ENCODE results near the gene MMRN2. TPM values are rescaled to one million over a fixed set of nuclear protein-coding genes. Genes with fewer than 3 reads are reported as not detected.
"Not testable (repeated sequence)": the region's sequence is repeated elsewhere in the genome, so short reads cannot be mapped to it uniquely, and the experiment has no call there.

Gene MMRN2
- total and polyA plus RNA-seq, 7 donors, result 12.0 to 29.0 (median 16.4) TPM

DNA sequence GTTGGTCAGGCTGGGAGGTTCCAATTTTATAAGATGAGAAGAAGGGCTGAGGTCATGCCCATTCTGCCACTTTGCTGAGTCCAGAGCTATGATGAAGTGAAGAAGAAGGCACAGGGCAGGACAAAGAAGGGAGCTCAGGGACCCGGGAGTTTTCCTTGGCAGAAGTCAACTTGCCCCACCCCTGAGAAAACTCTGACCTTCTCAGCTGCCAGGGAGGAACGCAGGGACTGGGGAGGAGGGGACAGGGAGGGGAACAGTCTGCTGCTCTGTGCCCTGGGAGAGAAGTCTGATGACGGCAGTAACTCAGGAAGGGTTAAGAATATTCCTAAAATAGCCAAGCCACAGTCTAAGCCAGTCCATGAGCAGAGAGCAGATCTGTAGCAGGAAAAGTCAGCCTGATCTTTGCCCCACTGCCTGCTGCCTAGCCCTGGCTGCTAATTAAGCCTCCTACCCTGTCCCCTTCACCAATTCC, 22.6 kb upstream of the MMRN2 start:
- DNase-seq, result peak in 1 of 2 donors; percentile 81
- Histone ChIP-seq H3K36me3 (ENCODE audit: insufficient read depth in 1 of 2, low read depth in 1 of 2) (no peaks in the 10 kb centered on the region), H3K27me3 (ENCODE audit: insufficient read depth in 3 of 3, low read length in 2 of 3) (no peaks in the 10 kb centered on the region), H3K9me3 (no peaks in the 10 kb centered on the region), H3K4me3 (peak overlapping the region; percentile 5), H3K4me1 (peaks cover 39% of the 10 kb centered on the region), H3K27ac (peak overlapping the region; percentile 86)
- WGBS, 3 donors, result 0 to 6% (median 4%) methylated on average over 3 of the region's 3 CpGs
- TF ChIP-seq, protein P1, sequence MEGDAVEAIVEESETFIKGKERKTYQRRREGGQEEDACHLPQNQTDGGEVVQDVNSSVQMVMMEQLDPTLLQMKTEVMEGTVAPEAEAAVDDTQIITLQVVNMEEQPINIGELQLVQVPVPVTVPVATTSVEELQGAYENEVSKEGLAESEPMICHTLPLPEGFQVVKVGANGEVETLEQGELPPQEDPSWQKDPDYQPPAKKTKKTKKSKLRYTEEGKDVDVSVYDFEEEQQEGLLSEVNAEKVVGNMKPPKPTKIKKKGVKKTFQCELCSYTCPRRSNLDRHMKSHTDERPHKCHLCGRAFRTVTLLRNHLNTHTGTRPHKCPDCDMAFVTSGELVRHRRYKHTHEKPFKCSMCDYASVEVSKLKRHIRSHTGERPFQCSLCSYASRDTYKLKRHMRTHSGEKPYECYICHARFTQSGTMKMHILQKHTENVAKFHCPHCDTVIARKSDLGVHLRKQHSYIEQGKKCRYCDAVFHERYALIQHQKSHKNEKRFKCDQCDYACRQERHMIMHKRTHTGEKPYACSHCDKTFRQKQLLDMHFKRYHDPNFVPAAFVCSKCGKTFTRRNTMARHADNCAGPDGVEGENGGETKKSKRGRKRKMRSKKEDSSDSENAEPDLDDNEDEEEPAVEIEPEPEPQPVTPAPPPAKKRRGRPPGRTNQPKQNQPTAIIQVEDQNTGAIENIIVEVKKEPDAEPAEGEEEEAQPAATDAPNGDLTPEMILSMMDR (IDR thresholded peaks at IDR 0.05), result no peak
- intact Hi-C loops (cut with DNase I), result loop anchor here (10.0 kb wide), 1 partner anchor 115 kb away; the partner anchor contains the start of genes GLUD1 (in 2 of the 2) and SHLD2 (in 2 of the 2)
- ATAC-seq, result peak; percentile 86 to 91 (median 88)

DNA sequence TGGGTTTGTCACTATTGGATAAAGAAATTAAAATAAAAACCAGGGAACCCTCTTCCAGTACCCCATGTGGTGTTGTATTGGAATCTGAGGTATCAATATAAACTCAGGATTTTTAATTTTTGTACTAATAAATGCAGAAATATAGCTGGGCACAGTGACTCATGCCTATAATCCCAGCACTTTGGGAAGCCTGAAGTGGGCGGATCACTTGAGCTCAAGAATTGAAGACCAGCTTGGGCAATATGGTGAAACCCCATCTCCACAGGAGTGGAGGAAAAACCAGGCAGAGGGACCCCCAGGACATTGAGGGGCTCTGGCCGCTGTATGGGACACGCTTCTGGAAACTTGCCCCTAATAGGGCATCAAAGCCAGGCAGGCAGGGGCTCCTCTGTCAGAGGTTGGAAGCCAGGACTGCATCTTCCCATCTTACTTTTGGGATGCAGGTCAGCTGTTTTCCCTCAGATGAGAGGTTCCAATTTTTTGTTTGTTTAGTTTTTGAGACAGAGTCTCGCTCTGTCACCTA, 21.9 kb upstream of the MMRN2 start:
- Histone ChIP-seq H3K27me3 (ENCODE audit: insufficient read depth in 3 of 3, low read length in 2 of 3) (no peaks in the 10 kb centered on the region), H3K36me3 (ENCODE audit: insufficient read depth in 1 of 2, low read depth in 1 of 2) (no peaks in the 10 kb centered on the region), H3K4me1 (peaks cover 39% of the 10 kb centered on the region), H3K9me3 (no peaks in the 10 kb centered on the region), H3K27ac (peak overlapping the region; percentile 86), H3K4me3 (no peak overlapping the region)
- no peak for DNase-seq
- TF ChIP-seq, protein P1 (IDR thresholded peaks at IDR 0.05), result no peak
- peak in 2 of 4 donors; percentile 13 to 40 for ATAC-seq
- 67 to 97% (median 89%) methylated on average over 4 of the region's 4 CpGs for WGBS, 3 donors
- intact Hi-C loops (cut with DNase I), result loop anchor here (10.0 kb wide), 1 partner anchor 115 kb away; the partner anchor contains the start of genes GLUD1 (in 2 of the 2) and SHLD2 (in 2 of the 2)

DNA sequence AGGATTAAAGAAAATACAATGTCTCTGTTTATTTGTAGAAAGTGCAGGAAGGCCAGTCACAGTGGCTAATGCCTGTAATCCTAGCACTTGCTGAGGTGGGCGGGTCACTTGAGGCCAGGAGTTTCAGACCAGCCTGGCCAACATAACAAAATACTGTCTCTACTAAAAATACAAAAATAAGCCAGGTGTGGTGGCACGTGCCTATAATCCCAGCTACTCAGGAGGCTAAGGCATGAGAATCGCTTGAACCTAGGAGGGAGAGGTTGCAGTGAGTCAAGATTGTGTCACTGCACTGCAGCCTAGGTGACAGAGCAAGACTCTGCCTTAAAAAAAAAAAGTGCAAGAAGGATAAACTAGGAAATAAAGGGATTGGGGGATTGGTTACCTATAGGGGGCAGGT, 21.0 kb upstream of the MMRN2 start:
- intact Hi-C loops (cut with DNase I), result loop anchor here (10.0 kb wide), 1 partner anchor 116 kb away; the partner anchor contains the start of genes GLUD1 (in 2 of the 2) and SHLD2 (in 2 of the 2)
- not testable (repeated sequence) for DNase-seq; H3K27me3 ChIP-seq (ENCODE audit: insufficient read depth in 3 of 3, low read length in 2 of 3); H3K9me3 ChIP-seq; H3K4me3 ChIP-seq; H3K36me3 ChIP-seq (ENCODE audit: insufficient read depth in 1 of 2, low read depth in 1 of 2)
- WGBS, 3 donors, result 25 to 45% (median 40%) methylated on average over 3 of the region's 3 CpGs
- Histone ChIP-seq H3K4me1 (peaks cover 39% of the 10 kb centered on the region), H3K27ac (peak overlapping the region; percentile 86)
- ATAC-seq, result peak in 3 of 4 donors; percentile 24 to 48 (median 28)

- intact Hi-C loops (cut with DNase I), result loop anchor here (10.0 kb wide), 1 partner anchor 118 kb away; the partner anchor contains the start of genes GLUD1 (in 2 of the 2) and SHLD2 (in 2 of the 2)
- peaks cover 45% of the 10 kb centered on the region for H3K4me1 ChIP-seq
- DNase-seq (no peak), ATAC-seq (no peak)
- no peaks in the 10 kb centered on the region for H3K27me3 ChIP-seq (ENCODE audit: insufficient read depth in 3 of 3, low read length in 2 of 3)
- H3K4me3 ChIP-seq, result no peak overlapping the region
- no peaks in the 10 kb centered on the region for H3K9me3 ChIP-seq
- H3K27ac ChIP-seq, result no peak overlapping the region
- no peaks in the 10 kb centered on the region for H3K36me3 ChIP-seq (ENCODE audit: insufficient read depth in 1 of 2, low read depth in 1 of 2)
- 92 to 98% (median 97%) methylated on average over 5 of the region's 5 CpGs for WGBS, 3 donors
- TF ChIP-seq, protein P1 (IDR thresholded peaks at IDR 0.05), result no peak
Measured at GRCh38 chr10:86976362-86977056, 19.1 kb upstream of the MMRN2 start.

DNA sequence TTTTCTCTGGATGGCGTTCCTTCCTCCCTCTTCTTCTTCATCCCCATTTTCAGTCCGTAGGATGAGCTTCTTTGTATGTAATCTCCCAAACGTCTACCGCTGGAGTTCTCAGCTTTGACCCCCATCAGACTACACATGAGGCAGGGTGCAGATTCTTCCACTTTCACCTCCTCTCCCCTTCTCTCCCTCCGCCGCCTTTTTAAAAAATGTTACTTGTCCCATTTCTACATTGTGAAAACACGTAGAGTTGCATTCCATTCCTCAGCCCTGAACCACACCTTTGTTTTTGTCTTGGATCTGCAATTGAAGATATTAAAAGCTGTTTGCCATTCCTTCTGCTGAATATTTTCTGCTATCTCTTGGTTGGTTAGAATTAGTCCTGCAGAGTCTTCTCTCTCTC, 17.1 kb upstream of the MMRN2 start:
- intact Hi-C loops (cut with DNase I), result loop anchor here (10.0 kb wide), 1 partner anchor 120 kb away; the partner anchor contains the start of genes GLUD1 (in 2 of the 2) and SHLD2 (in 2 of the 2)
- H3K4me3 ChIP-seq, result no peak overlapping the region
- H3K27ac ChIP-seq, result no peak overlapping the region
- WGBS, 3 donors, result 83 to 87% (median 85%) methylated on average over 7 of the region's 7 CpGs
- no peaks in the 10 kb centered on the region for H3K27me3 ChIP-seq (ENCODE audit: insufficient read depth in 3 of 3, low read length in 2 of 3)
- DNase-seq (no peak), ATAC-seq (no peak)
- TF ChIP-seq, protein P1 (IDR thresholded peaks at IDR 0.05), result no peak
- H3K4me1 ChIP-seq, result peaks cover 32% of the 10 kb centered on the region
- no peaks in the 10 kb centered on the region for H3K9me3 ChIP-seq
- no peaks in the 10 kb centered on the region for H3K36me3 ChIP-seq (ENCODE audit: insufficient read depth in 1 of 2, low read depth in 1 of 2)

Data from psoas muscle (tissue), 8 donors.